ENCODE results near the gene PATE3. TPM values are rescaled to one million over a fixed set of nuclear protein-coding genes. Genes with fewer than 3 reads are reported as not detected.

The PATE3 gene
- total RNA-seq, 1 donor from 2014 or later = not detected

DNA sequence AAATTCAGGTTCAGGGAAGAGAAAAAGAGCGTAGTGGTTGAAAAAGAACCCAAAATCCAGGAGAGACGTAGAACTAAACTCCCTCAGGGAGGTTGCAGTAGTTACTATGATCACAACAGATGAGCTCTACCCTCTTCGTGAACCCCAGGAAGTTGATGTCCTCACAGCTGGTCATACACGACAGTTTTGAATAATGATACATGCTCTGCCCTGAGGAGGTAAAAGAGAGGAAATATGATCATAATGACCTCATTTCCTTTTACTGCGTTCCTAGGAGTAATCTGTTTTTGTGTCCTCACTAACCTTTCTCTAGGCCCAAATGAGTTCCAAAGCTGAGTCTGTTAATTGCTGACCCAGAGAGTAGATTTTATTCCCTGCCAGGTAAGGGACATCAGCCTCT, 10.6 kb upstream of the PATE3 start:
- H3K4me3 Mint-ChIP-seq (ENCODE audit: low read depth) = no peak overlapping the region
- H3K27me3 Mint-ChIP-seq (ENCODE audit: low read depth) = peaks cover 7% of the 10 kb centered on the region
- H3K4me1 Mint-ChIP-seq (ENCODE audit: low read depth) = no peaks in the 10 kb centered on the region
- H3K36me3 Mint-ChIP-seq (ENCODE audit: low read depth) = no peaks in the 10 kb centered on the region
- no peaks in the 10 kb centered on the region for H3K9me3 Mint-ChIP-seq
- H3K27ac Mint-ChIP-seq = no peak overlapping the region
- DNase-seq (ENCODE audit: low spot score) = no peak
- intact Hi-C loops (cut with micrococcal nuclease) = no loop called here

GRCh38 chr11:125778728-125779127, 9.2 kb upstream of the PATE3 start, which contains the start of gene PATE2:
Gene PATE2, minus strand, starts transcription at chr11:125778828. Its CDS starts 55 bp downstream, at chr11:125778773.
- Mint-ChIP-seq H3K36me3 (ENCODE audit: low read depth) (no peaks in the 10 kb centered on the region), H3K9me3 (no peaks in the 10 kb centered on the region), H3K27me3 (ENCODE audit: low read depth) (peaks cover 7% of the 10 kb centered on the region), H3K4me3 (ENCODE audit: low read depth) (no peak within 1 kb of the TSS), H3K4me1 (ENCODE audit: low read depth) (no peaks in the 10 kb centered on the region), H3K27ac (no peak within 1 kb of the TSS)
- no peak for DNase-seq (ENCODE audit: low spot score)
- intact Hi-C loops (cut with micrococcal nuclease) = no loop called here

DNA sequence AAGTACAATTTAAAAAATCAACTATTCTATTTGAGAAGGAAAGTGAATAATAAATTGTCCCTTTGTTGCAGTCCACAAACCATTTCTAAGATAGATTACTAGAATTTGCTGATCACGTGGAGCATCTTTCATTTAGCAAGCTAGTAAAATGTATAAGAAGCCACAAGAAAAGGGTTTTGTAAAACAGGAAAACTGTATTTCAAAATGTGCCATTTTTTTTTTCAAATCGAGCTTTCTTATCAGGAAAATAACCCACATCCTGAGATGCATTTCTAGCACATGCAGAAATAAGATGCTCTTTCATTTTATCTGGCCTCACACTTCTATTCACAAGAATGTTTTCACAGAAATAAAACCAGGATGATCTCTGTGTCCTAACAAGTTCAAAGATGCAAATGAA, 3.2 kb upstream of the PATE3 start:
- Mint-ChIP-seq H3K4me3 (ENCODE audit: low read depth) (no peak overlapping the region), H3K27me3 (ENCODE audit: low read depth) (peaks cover 4% of the 10 kb centered on the region), H3K36me3 (ENCODE audit: low read depth) (no peaks in the 10 kb centered on the region), H3K9me3 (no peaks in the 10 kb centered on the region), H3K4me1 (ENCODE audit: low read depth) (peaks cover 2% of the 10 kb centered on the region), H3K27ac (no peak overlapping the region)
- intact Hi-C loops (cut with micrococcal nuclease) = no loop called here
- no peak for DNase-seq (ENCODE audit: low spot score)

DNA sequence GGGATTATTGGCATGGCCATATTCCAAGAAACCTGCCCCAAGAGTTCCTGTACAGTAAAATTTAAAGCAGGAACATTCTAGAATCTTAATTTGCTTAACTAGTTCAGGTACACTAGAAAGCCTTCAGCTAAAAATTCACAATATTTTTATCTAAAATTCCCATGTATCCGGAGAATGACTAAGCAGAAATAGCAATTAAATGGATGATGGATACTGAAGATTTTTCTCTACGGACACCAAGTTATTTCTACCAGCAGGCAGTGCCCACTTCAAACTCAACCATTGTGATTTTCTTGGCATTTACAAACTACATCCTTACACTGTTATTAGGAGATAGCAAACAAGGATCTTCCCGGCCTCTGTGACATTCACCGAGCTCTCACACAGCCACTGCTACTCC, 2.9 kb downstream of the PATE3 start:
- no peaks in the 10 kb centered on the region for H3K36me3 Mint-ChIP-seq (ENCODE audit: low read depth)
- no peak for DNase-seq (ENCODE audit: low spot score)
- H3K27ac Mint-ChIP-seq = no peak overlapping the region
- peaks cover 10% of the 10 kb centered on the region for H3K9me3 Mint-ChIP-seq
- H3K4me1 Mint-ChIP-seq (ENCODE audit: low read depth) = no peaks in the 10 kb centered on the region
- no peak overlapping the region for H3K4me3 Mint-ChIP-seq (ENCODE audit: low read depth)
- H3K27me3 Mint-ChIP-seq (ENCODE audit: low read depth) = peaks cover 2% of the 10 kb centered on the region
- intact Hi-C loops (cut with micrococcal nuclease) = no loop called here

DNA sequence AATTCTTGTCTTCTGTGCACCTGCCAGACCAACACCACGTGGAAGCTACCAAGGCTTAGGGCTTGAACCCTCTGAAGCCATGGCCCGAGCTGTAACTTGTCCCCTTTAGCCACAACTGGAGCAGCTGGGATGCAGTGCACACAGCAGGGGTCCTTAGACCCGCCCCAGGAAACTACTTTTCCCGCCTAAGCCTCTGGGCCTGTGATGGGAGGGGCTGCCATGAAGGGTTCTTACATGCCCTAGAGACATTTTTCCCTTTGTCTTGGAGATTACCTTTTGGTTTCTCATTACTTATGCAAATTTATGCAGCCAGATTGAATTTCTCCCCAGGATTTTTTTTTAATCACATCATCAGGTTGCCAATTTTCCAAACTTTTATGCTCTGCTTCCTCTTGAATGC, 9.7 kb downstream of the PATE3 start:
- Mint-ChIP-seq H3K9me3 (peaks cover 43% of the 10 kb centered on the region), H3K27ac (no peak overlapping the region), H3K27me3 (ENCODE audit: low read depth) (peaks cover 2% of the 10 kb centered on the region), H3K36me3 (ENCODE audit: low read depth) (no peaks in the 10 kb centered on the region), H3K4me1 (ENCODE audit: low read depth) (no peaks in the 10 kb centered on the region), H3K4me3 (ENCODE audit: low read depth) (no peak overlapping the region)
- intact Hi-C loops (cut with micrococcal nuclease) = no loop called here
- DNase-seq (ENCODE audit: low spot score) = no peak

- DNase-seq (ENCODE audit: low spot score) = no peak
- H3K36me3 Mint-ChIP-seq (ENCODE audit: low read depth) = no peaks in the 10 kb centered on the region
- no peak overlapping the region for H3K4me3 Mint-ChIP-seq (ENCODE audit: low read depth)
- H3K4me1 Mint-ChIP-seq (ENCODE audit: low read depth) = no peaks in the 10 kb centered on the region
- intact Hi-C loops (cut with micrococcal nuclease) = no loop called here
- H3K27ac Mint-ChIP-seq = no peak overlapping the region
- peaks cover 2% of the 10 kb centered on the region for H3K27me3 Mint-ChIP-seq (ENCODE audit: low read depth)
- H3K9me3 Mint-ChIP-seq = peaks cover 57% of the 10 kb centered on the region
Measured at GRCh38 chr11:125799808-125800207, 11.9 kb downstream of the PATE3 start.

- peaks cover 49% of the 10 kb centered on the region for H3K9me3 Mint-ChIP-seq
- no peak for DNase-seq (ENCODE audit: low spot score)
- intact Hi-C loops (cut with micrococcal nuclease) = no loop called here
Measured at GRCh38 chr11:125802387-125802786, 14.5 kb downstream of the PATE3 start.

GRCh38 chr11:125807909-125808308, 20.0 kb downstream of the PATE3 start:
- Mint-ChIP-seq H3K4me1 (ENCODE audit: low read depth) (no peaks in the 10 kb centered on the region), H3K36me3 (ENCODE audit: low read depth) (no peaks in the 10 kb centered on the region), H3K9me3 (peaks cover 13% of the 10 kb centered on the region), H3K27ac (no peak overlapping the region), H3K4me3 (ENCODE audit: low read depth) (no peak overlapping the region), H3K27me3 (ENCODE audit: low read depth) (no peaks in the 10 kb centered on the region)
- DNase-seq (ENCODE audit: low spot score) = no peak
- intact Hi-C loops (cut with micrococcal nuclease) = no loop called here

More at GRCh38 chr11:125802387-125802786, 14.5 kb downstream of the PATE3 start:
- no peak overlapping the region for H3K4me3 Mint-ChIP-seq (ENCODE audit: low read depth)
- no peaks in the 10 kb centered on the region for H3K27me3 Mint-ChIP-seq (ENCODE audit: low read depth)
- no peaks in the 10 kb centered on the region for H3K36me3 Mint-ChIP-seq (ENCODE audit: low read depth)
- no peak overlapping the region for H3K27ac Mint-ChIP-seq
- H3K4me1 Mint-ChIP-seq (ENCODE audit: low read depth) = no peaks in the 10 kb centered on the region

DNA sequence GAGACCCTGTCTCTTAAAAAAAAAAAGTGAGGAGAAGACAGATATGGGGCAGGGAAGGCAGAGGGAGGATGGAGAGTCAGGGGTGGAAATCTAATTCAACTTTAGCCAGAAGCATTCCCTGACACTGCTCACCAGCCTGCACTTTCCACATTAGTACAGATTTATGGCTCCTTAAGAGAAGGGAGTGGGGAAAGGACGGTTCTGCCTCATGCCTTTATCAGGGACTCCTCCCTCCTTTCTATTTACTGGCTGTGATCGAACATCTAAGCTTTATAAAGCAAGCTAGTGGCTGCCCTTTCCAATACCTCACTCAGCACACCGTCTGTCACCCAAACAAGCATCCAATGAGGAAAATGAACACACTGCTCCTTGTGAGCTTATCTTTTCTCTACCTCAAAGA, 45.1 kb downstream of the PATE3 start, which contains the start of gene PATE4:
PATE4 (plus strand) TSS at position 301 of the 400 bp plus-strand sequence; CDS start at position 345, 44 bp downstream.
- no peak within 1 kb of the TSS for H3K27ac Mint-ChIP-seq
- H3K36me3 Mint-ChIP-seq (ENCODE audit: low read depth) = no peaks in the 10 kb centered on the region
- H3K4me1 Mint-ChIP-seq (ENCODE audit: low read depth) = no peaks in the 10 kb centered on the region
- no peak within 1 kb of the TSS for H3K4me3 Mint-ChIP-seq (ENCODE audit: low read depth)
- peaks cover 4% of the 10 kb centered on the region for H3K27me3 Mint-ChIP-seq (ENCODE audit: low read depth)
- no peaks in the 10 kb centered on the region for H3K9me3 Mint-ChIP-seq
- DNase-seq (ENCODE audit: low spot score) = no peak
- intact Hi-C loops (cut with micrococcal nuclease) = no loop called here

DNA sequence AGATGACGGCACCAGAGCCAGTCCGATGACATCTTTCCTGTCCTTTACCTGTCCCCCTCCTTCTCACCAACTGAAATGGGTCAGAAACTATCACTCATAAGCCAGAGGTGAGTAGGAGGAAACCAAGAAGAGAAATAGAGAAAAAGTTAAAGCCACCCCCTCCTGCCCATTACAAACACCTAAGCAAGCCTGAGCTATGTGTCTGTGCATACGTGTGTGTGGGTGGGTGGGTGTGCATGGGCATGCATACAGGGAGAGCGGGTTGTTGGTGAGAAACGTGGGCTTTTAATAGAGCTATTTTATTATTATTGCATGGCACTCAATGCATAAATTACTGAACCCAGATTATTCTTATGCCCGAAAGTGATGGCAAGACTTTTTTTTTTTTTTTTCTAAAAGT, 47.8 kb downstream of the PATE3 start:
- Mint-ChIP-seq H3K36me3 (ENCODE audit: low read depth) (no peaks in the 10 kb centered on the region), H3K4me3 (ENCODE audit: low read depth) (no peak overlapping the region), H3K27ac (no peak overlapping the region)

More for the DNA sequence above, 47.8 kb downstream of the PATE3 start:
- Mint-ChIP-seq H3K9me3 (no peaks in the 10 kb centered on the region), H3K4me1 (ENCODE audit: low read depth) (no peaks in the 10 kb centered on the region), H3K27me3 (ENCODE audit: low read depth) (peaks cover 5% of the 10 kb centered on the region)
- no peak for DNase-seq (ENCODE audit: low spot score)
- intact Hi-C loops (cut with micrococcal nuclease) = no loop called here

Other genes starting within 250 kb of the PATE3 start
- gene EI24, start 218.7 kb upstream of the PATE3 start, total RNA-seq = 44.4 and 50.9 TPM in 2 replicates
- 187 and 198 TPM in 2 replicates for gene STT3A, start 195.3 kb upstream of the PATE3 start, total RNA-seq
- 109 and 110 TPM in 2 replicates for gene CHEK1, start 163.0 kb upstream of the PATE3 start, total RNA-seq
- gene ACRV1, start 107.3 kb upstream of the PATE3 start, total RNA-seq = not detected in 2 replicates
- not detected in 2 replicates for gene PATE1, start 41.8 kb upstream of the PATE3 start, total RNA-seq
- not detected in 2 replicates for gene PATE2, start 9.3 kb upstream of the PATE3 start, total RNA-seq
- gene PATE4, start 45.2 kb downstream of the PATE3 start, total RNA-seq = not detected in 2 replicates
- 12.0 and 12.5 TPM in 2 replicates for gene HYLS1, start 99.5 kb downstream of the PATE3 start, total RNA-seq
- gene PUS3, start 115.1 kb downstream of the PATE3 start, total RNA-seq = 16.0 and 17.0 TPM in 2 replicates
- not detected in 2 replicates for gene DDX25, start 116.4 kb downstream of the PATE3 start, total RNA-seq
- not detected in 2 replicates for gene VSIG10L2, start 157.9 kb downstream of the PATE3 start, total RNA-seq